SK-N-MC (cell line): ENCODE results near the gene ANKS1A.
"Not testable (repeated sequence)": the region's sequence is repeated elsewhere in the genome, so short reads cannot be mapped to it uniquely, and the experiment has no call there.

ENCODE experiments used
- DNase-seq: peaks from one replicate; pipeline ENCODE4 v3.0.0-alpha.2; 2011; ENCODE audit warnings: low read depth, low spot score
- H3K27ac ChIP-seq: fragments of 200-600 bp; sonication (generic); 2 replicates; pipeline ENCODE4 v1.5.1; 2016; ENCODE audit warnings: mixed run types
- H3K36me3 ChIP-seq: fragments of 200-600 bp; sonication (generic); 2 replicates; pipeline ENCODE4 v1.6.1; 2017; ENCODE audit warnings: antibody characterized with exemption, low read length, mixed read lengths; ENCODE audit not compliant: insufficient read depth
- H3K4me3 ChIP-seq: fragments of 200-600 bp; sonication (generic); 2 replicates; pipeline ENCODE4 v1.5.1; 2016
- H3K9ac ChIP-seq: fragments of 200-600 bp; sonication (generic); 2 replicates; pipeline ENCODE4 v1.8.0; 2017; ENCODE audit warnings: mixed run types, mixed read lengths; ENCODE audit not compliant: insufficient read length
- H3K9me3 ChIP-seq: fragments of 200-600 bp; sonication (generic); 2 replicates; pipeline ENCODE4 v1.6.1; 2017; ENCODE audit warnings: low read depth, mild to moderate bottlenecking, antibody characterized with exemption, low read length, moderate library complexity, mixed read lengths
- EZH2 ChIP-seq: fragments of 200-600 bp; sonication (generic); IDR thresholded peaks from one replicate; pipeline ENCODE4 v1.6.1; 2017; ENCODE audit warnings: antibody characterized with exemption
- FOXP2 ChIP-seq: optimal IDR thresholded peaks from 2 replicates; pipeline ENCODE3; 2011; ENCODE audit warnings: mild to moderate bottlenecking, moderate library complexity; ENCODE audit not compliant: insufficient read depth; ENCODE audit errors: extremely low read length, control extremely low read depth
- POLR2AphosphoS5 ChIP-seq: IDR thresholded peaks from 2 replicates; pipeline ENCODE4 v1.6.1; 2012; ENCODE audit warnings: mild to moderate bottlenecking, low read depth, low read length, borderline replicate concordance

The ANKS1A gene

GRCh38 chr6:34894693-34895092 is 5.6 kb downstream of the ANKS1A start:
- no peak overlapping the region for H3K4me3 ChIP-seq
- DNase-seq: no peak
- H3K27ac ChIP-seq: no peak overlapping the region
- H3K9me3 ChIP-seq: no peaks in the 10 kb centered on the region
- no peaks in the 10 kb centered on the region for H3K36me3 ChIP-seq
- TF ChIP-seq POLR2AphosphoS5 (no peak), FOXP2 (no peak), EZH2 (no peak)
- no peak overlapping the region for H3K9ac ChIP-seq

- no peak overlapping the region for H3K27ac ChIP-seq
- H3K9ac ChIP-seq: no peak overlapping the region
- H3K36me3 ChIP-seq: no peaks in the 10 kb centered on the region
- no peak overlapping the region for H3K4me3 ChIP-seq
- H3K9me3 ChIP-seq: no peaks in the 10 kb centered on the region
- DNase-seq: no peak
- TF ChIP-seq POLR2AphosphoS5: no peak
- TF ChIP-seq EZH2: no peak
- no peak for TF ChIP-seq FOXP2
These were observed 8.1 kb downstream of the ANKS1A start for GRCh38 chr6:34897130-34897529.

GRCh38 chr6:34897716-34898115 is 8.7 kb downstream of the ANKS1A start:
- Histone ChIP-seq H3K9me3 (no peaks in the 10 kb centered on the region), H3K9ac (no peak overlapping the region), H3K27ac (no peak overlapping the region), H3K4me3 (no peak overlapping the region), H3K36me3 (no peaks in the 10 kb centered on the region)
- no peak for TF ChIP-seq FOXP2
- no peak for TF ChIP-seq EZH2
- no peak for TF ChIP-seq POLR2AphosphoS5
- DNase-seq: no peak

- H3K4me3 ChIP-seq, DNase-seq, H3K9ac ChIP-seq, H3K36me3 ChIP-seq, H3K9me3 ChIP-seq, H3K27ac ChIP-seq: not testable (repeated sequence)
These were observed 10.7 kb downstream of the ANKS1A start for GRCh38 chr6:34899748-34900147.

GRCh38 chr6:34900321-34901031 is 11.4 kb downstream of the ANKS1A start:
- no peak for DNase-seq
- Histone ChIP-seq H3K27ac (no peak overlapping the region), H3K36me3 (no peaks in the 10 kb centered on the region), H3K4me3 (no peak overlapping the region), H3K9ac (no peak overlapping the region), H3K9me3 (no peaks in the 10 kb centered on the region)
- TF ChIP-seq EZH2 (no peak), FOXP2 (no peak), POLR2AphosphoS5 (no peak)

- no peak for TF ChIP-seq FOXP2
- no peak overlapping the region for H3K4me3 ChIP-seq
These were observed 12.9 kb downstream of the ANKS1A start for GRCh38 chr6:34901930-34902329.

GRCh38 chr6:34904990-34905613 is 16.0 kb downstream of the ANKS1A start:
- no peak for TF ChIP-seq FOXP2
- no peak for TF ChIP-seq EZH2
- TF ChIP-seq POLR2AphosphoS5: no peak
- H3K9me3 ChIP-seq: no peaks in the 10 kb centered on the region
- no peak overlapping the region for H3K9ac ChIP-seq
- DNase-seq: no peak
- H3K27ac ChIP-seq: no peak overlapping the region
- H3K4me3 ChIP-seq: no peak overlapping the region
- H3K36me3 ChIP-seq: no peaks in the 10 kb centered on the region

More at GRCh38 chr6:34901930-34902329, 12.9 kb downstream of the ANKS1A start:
- H3K36me3 ChIP-seq: no peaks in the 10 kb centered on the region
- H3K9ac ChIP-seq: no peak overlapping the region
- no peak for DNase-seq
- H3K9me3 ChIP-seq: no peaks in the 10 kb centered on the region
- no peak overlapping the region for H3K27ac ChIP-seq

- H3K9ac ChIP-seq: no peak overlapping the region
- H3K27ac ChIP-seq: no peak overlapping the region
- no peaks in the 10 kb centered on the region for H3K9me3 ChIP-seq
- H3K4me3 ChIP-seq: no peak overlapping the region
- DNase-seq: no peak
- H3K36me3 ChIP-seq: no peaks in the 10 kb centered on the region
- TF ChIP-seq FOXP2 (no peak), EZH2 (no peak), POLR2AphosphoS5 (no peak)
These were observed 17.8 kb downstream of the ANKS1A start for GRCh38 chr6:34906826-34907225.

GRCh38 chr6:34908194-34908593 is 19.1 kb downstream of the ANKS1A start:
- TF ChIP-seq EZH2 (no peak), FOXP2 (no peak), POLR2AphosphoS5 (no peak)
- H3K36me3 ChIP-seq: no peaks in the 10 kb centered on the region
- no peak for DNase-seq
- no peak overlapping the region for H3K27ac ChIP-seq
- no peak overlapping the region for H3K4me3 ChIP-seq
- H3K9ac ChIP-seq: no peak overlapping the region
- no peaks in the 10 kb centered on the region for H3K9me3 ChIP-seq
